Neural progenitor cell (in vitro differentiated cells): ENCODE results near the gene KCTD18. TPM values are rescaled to one million over a fixed set of nuclear protein-coding genes. Genes with fewer than 3 reads are reported as not detected.

Experiments used
- DNase-seq: peaks from one replicate; pipeline ENCODE4 v3.0.0-alpha.2; 2016; ENCODE audit warnings: low spot score
- H2AFZ ChIP-seq: fragments of 200-600 bp; sonication (generic); replicated peaks from 2 replicates; pipeline ENCODE4 v1.6.1; 2016; ENCODE audit warnings: antibody characterized with exemption
- H3F3A ChIP-seq: fragments of 200-600 bp; sonication (generic); 2 replicates; pipeline ENCODE4 v1.6.1; 2016; ENCODE audit warnings: antibody characterized with exemption, low read depth
- H3K27ac ChIP-seq: fragments of 200-600 bp; sonication (generic); 2 replicates; pipeline ENCODE4 v1.5.1; 2016; ENCODE audit warnings: mild to moderate bottlenecking
- H3K27me3 ChIP-seq: fragments of 200-600 bp; sonication (generic); 2 replicates; pipeline ENCODE4 v1.6.1; 2016; ENCODE audit warnings: mild to moderate bottlenecking, moderate library complexity
- H3K36me3 ChIP-seq: fragments of 200-600 bp; sonication (generic); 2 replicates; pipeline ENCODE4 v1.5.1; 2016
- H3K4me1 ChIP-seq: fragments of 200-600 bp; sonication (generic); 2 replicates; pipeline ENCODE4 v1.6.1; 2016; ENCODE audit warnings: mixed run types
- H3K4me2 ChIP-seq: fragments of 200-600 bp; sonication (generic); 2 replicates; pipeline ENCODE4 v1.6.1; 2016
- H3K4me3 ChIP-seq: fragments of 200-600 bp; sonication (generic); 2 replicates; pipeline ENCODE4 v1.5.1; 2016
- H3K79me2 ChIP-seq: fragments of 200-600 bp; sonication (generic); 2 replicates; pipeline ENCODE4 v1.6.1; 2016; ENCODE audit warnings: low read depth
- H3K9ac ChIP-seq: fragments of 200-600 bp; sonication (generic); 2 replicates; pipeline ENCODE4 v1.6.1; 2016
- H3K9me3 ChIP-seq: fragments of 200-600 bp; sonication (generic); 2 replicates; pipeline ENCODE4 v1.5.1; 2016; ENCODE audit warnings: low read depth
- H4K20me1 ChIP-seq: fragments of 200-600 bp; sonication (generic); 2 replicates; pipeline ENCODE4 v1.6.1; 2016; ENCODE audit warnings: low read depth
- H3K27ac Mint-ChIP-seq: 3 replicates; pipeline ENCODE4 v1.8.0; 2021; ENCODE audit warnings: mixed read lengths
- H3K27me3 Mint-ChIP-seq: 2 replicates; pipeline ENCODE4 v1.8.0; 2022; ENCODE audit warnings: low read depth, mild to moderate bottlenecking, inconsistent platforms, moderate library complexity, mixed read lengths; ENCODE audit not compliant: insufficient read depth
- H3K36me3 Mint-ChIP-seq: 3 replicates; pipeline ENCODE4 v1.8.0; 2021; ENCODE audit warnings: mixed read lengths
- H3K4me1 Mint-ChIP-seq: 3 replicates; pipeline ENCODE4 v1.8.0; 2021; ENCODE audit warnings: mixed read lengths
- H3K4me3 Mint-ChIP-seq: 3 replicates; pipeline ENCODE4 v1.8.0; 2021; ENCODE audit warnings: mild to moderate bottlenecking, moderate library complexity, mixed read lengths
- H3K9me3 Mint-ChIP-seq: 3 replicates; pipeline ENCODE4 v1.8.0; 2020; ENCODE audit warnings: mixed read lengths
- EZH2 ChIP-seq: fragments of 200-600 bp; sonication (generic); IDR thresholded peaks from 2 replicates; pipeline ENCODE4 v1.6.1; 2017; ENCODE audit warnings: antibody characterized with exemption, mild to moderate bottlenecking, moderate library complexity
- EZH2phosphoT487 ChIP-seq: fragments of 200-600 bp; sonication (generic); IDR thresholded peaks from 2 replicates; pipeline ENCODE4 v1.6.1; 2017; ENCODE audit warnings: antibody characterized with exemption
- total RNA-seq: library from RNA; depleted of rRNA; stranded (reverse); fragments of >200 nt; gene quantifications from 2 replicates; pipeline ENCODE4 v1.2.3, GENCODE V29; 2015; ENCODE audit warnings: low replicate concordance
- TF ChIP-seq, protein P1 (sequence below): fragments of 200-600 bp; sonication (generic); IDR thresholded peaks from 2 replicates; pipeline ENCODE4 v1.5.1; 2017; ENCODE audit warnings: antibody characterized with exemption, mild to moderate bottlenecking

KCTD18 gene
- total RNA-seq, 1 donor from 2014 or later = 15.0 TPM

DNA sequence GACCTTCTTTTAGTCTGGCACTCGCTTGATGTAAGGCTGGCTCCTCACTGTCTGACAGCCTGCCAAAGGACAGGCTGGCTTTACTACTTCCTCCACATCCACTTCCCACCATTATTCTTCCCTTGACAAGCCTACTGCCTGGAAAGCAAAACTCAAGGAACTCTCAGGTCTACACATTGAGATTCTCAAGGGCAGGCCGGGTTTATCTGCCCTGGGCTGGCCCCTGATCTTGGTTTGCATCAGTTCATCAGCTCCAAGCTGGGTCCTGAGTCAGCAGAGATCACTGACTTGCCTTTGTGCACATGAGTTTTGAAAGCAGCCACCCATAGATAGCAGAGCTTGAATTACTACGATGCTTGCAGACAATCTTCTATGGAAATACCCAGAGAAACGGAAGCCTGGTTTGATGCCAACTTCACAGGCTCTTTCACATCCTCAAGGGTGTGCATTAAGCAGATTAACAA, 53.9 kb downstream of the KCTD18 start:
- Histone ChIP-seq H4K20me1 (no peaks in the 10 kb centered on the region), H2AFZ (no peak overlapping the region), H3K9me3 (no peaks in the 10 kb centered on the region), H3K27ac (no peak overlapping the region), H3K4me1 (peaks cover 8% of the 10 kb centered on the region), H3K79me2 (no peaks in the 10 kb centered on the region), H3K4me2 (no peak overlapping the region), H3K9ac (no peak overlapping the region), H3K27me3 (no peaks in the 10 kb centered on the region), H3K4me3 (no peak overlapping the region), H3F3A (no peaks in the 10 kb centered on the region), H3K36me3 (no peaks in the 10 kb centered on the region)
- no peak for DNase-seq
- peak overlapping the region; percentile 20 for H3K27ac Mint-ChIP-seq
- H3K27me3 Mint-ChIP-seq = no peaks in the 10 kb centered on the region
- peaks cover 7% of the 10 kb centered on the region for H3K4me1 Mint-ChIP-seq
- no peaks in the 10 kb centered on the region for H3K9me3 Mint-ChIP-seq
- H3K36me3 Mint-ChIP-seq = peaks cover 11% of the 10 kb centered on the region
- H3K4me3 Mint-ChIP-seq = no peak overlapping the region
- TF ChIP-seq, protein P1, sequence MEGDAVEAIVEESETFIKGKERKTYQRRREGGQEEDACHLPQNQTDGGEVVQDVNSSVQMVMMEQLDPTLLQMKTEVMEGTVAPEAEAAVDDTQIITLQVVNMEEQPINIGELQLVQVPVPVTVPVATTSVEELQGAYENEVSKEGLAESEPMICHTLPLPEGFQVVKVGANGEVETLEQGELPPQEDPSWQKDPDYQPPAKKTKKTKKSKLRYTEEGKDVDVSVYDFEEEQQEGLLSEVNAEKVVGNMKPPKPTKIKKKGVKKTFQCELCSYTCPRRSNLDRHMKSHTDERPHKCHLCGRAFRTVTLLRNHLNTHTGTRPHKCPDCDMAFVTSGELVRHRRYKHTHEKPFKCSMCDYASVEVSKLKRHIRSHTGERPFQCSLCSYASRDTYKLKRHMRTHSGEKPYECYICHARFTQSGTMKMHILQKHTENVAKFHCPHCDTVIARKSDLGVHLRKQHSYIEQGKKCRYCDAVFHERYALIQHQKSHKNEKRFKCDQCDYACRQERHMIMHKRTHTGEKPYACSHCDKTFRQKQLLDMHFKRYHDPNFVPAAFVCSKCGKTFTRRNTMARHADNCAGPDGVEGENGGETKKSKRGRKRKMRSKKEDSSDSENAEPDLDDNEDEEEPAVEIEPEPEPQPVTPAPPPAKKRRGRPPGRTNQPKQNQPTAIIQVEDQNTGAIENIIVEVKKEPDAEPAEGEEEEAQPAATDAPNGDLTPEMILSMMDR = no peak
- TF ChIP-seq EZH2 (no peak), EZH2phosphoT487 (no peak)

DNA sequence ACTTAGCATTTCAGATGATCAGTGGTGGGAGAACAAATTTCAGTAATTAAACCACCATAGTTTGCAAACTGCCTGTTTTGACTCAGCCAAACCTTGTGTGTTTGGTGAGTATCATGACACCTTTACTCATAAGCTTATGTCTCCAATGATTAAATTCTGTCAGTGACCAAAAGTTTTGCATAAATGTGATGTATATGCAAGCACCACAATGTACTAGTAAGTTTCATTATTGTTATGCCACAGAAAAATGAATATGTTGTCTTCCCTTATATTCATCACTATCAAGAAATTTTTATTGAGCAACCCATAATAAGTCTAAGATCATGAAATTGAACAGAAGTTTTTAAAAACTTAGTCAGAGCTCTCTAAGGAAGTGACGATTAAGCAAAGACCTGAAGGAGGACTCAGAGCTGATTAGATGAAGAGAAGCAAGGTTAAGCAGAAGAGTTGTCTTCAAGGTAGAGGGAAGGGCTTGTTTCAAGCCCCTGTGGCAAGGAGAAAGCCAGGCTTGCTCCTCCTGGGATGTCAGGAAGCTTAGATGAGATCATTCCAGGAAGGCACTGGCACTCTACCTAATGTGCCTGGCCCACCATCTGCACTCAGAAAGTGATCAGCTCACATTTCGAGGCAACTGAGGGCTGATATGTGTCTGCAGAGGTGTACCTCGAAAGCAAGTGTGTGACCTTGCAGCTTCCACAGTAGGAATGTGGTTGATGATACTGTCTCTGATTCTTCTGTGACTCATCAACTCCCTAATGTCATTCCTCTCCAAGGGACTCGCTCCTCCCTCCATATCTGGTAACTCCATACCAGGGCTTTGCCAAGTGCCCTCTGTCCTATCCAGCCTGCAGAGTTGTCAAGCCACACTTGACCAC, 54.7 kb downstream of the KCTD18 start:
- Mint-ChIP-seq H3K27me3 (no peaks in the 10 kb centered on the region), H3K9me3 (no peaks in the 10 kb centered on the region), H3K4me1 (peaks cover 7% of the 10 kb centered on the region), H3K36me3 (peaks cover 16% of the 10 kb centered on the region), H3K4me3 (no peak overlapping the region), H3K27ac (no peak overlapping the region)
- Histone ChIP-seq H3K27me3 (no peaks in the 10 kb centered on the region), H4K20me1 (no peaks in the 10 kb centered on the region), H3K4me1 (peaks cover 8% of the 10 kb centered on the region), H3F3A (no peaks in the 10 kb centered on the region), H2AFZ (no peak overlapping the region), H3K79me2 (no peaks in the 10 kb centered on the region), H3K9me3 (no peaks in the 10 kb centered on the region), H3K4me2 (no peak overlapping the region), H3K27ac (no peak overlapping the region), H3K4me3 (no peak overlapping the region), H3K36me3 (no peaks in the 10 kb centered on the region), H3K9ac (no peak overlapping the region)
- TF ChIP-seq, protein P1 = no peak
- TF ChIP-seq EZH2 (no peak), EZH2phosphoT487 (no peak)
- no peak for DNase-seq

DNA sequence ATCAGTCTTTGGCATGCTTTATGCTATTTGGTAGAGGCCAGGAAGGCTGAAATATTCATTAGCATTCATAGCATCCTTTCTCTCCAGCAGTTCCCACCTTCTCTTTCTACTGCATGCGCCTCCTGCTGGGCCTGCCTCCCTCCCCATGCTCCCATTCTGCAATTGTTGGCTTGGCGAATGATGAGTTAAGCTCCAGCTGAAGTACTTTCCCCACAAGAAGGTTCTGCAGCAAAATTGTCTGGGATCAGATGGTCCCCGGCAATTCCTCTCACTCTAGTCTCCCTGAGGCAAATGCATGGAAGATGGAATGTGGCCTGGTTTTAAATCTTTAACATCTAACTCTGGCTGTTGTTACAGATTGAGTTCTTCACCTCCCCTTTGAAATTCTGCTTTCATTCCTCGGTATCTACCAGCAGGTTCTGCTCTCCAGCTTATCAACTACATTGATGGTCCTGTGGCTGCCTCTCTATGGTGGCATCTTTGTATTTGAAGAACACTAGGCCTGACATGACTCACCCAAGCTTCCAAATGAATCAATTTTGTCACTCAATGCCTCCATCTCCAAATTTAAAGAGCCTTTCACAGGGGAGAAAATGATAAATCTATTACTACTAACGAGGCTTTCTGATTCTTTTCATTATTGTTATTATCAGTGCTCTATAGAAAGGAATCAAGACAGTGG, 55.9 kb downstream of the KCTD18 start:
- Histone ChIP-seq H3K27ac (no peak overlapping the region), H4K20me1 (no peaks in the 10 kb centered on the region)
- TF ChIP-seq EZH2phosphoT487 = no peak
- TF ChIP-seq, protein P1 = no peak
- no peak for TF ChIP-seq EZH2

More for the DNA sequence above, 55.9 kb downstream of the KCTD18 start:
- no peaks in the 10 kb centered on the region for H3K27me3 Mint-ChIP-seq
- no peaks in the 10 kb centered on the region for H3K9me3 ChIP-seq
- no peak for DNase-seq
- H3K36me3 ChIP-seq = no peaks in the 10 kb centered on the region
- H3K4me3 ChIP-seq = no peak overlapping the region
- no peaks in the 10 kb centered on the region for H3F3A ChIP-seq
- no peak overlapping the region for H3K4me2 ChIP-seq
- peaks cover 17% of the 10 kb centered on the region for H3K36me3 Mint-ChIP-seq
- H3K27ac Mint-ChIP-seq = no peak overlapping the region
- peaks cover 8% of the 10 kb centered on the region for H3K4me1 ChIP-seq
- no peaks in the 10 kb centered on the region for H3K9me3 Mint-ChIP-seq
- H3K9ac ChIP-seq = no peak overlapping the region
- H2AFZ ChIP-seq = no peak overlapping the region
- no peaks in the 10 kb centered on the region for H3K27me3 ChIP-seq
- H3K4me1 Mint-ChIP-seq = peaks cover 7% of the 10 kb centered on the region
- H3K79me2 ChIP-seq = no peaks in the 10 kb centered on the region
- H3K4me3 Mint-ChIP-seq = no peak overlapping the region
